Sigmoid colon (tissue), 7 donors: ENCODE data around the gene MAP3K12. TPM values are rescaled to one million over a fixed set of nuclear protein-coding genes. Genes with fewer than 3 reads are reported as not detected.

Experiments
- DNase-seq: peaks from one replicate; pipeline ENCODE4 v3.0.0-alpha.2; 2019
- H3K27ac ChIP-seq, 4 donors: fragments of 200-600 bp; sonication (generic); one replicate each; pipeline ENCODE4 v1.5.1; 2016 to 2019; ENCODE audit warnings: mild to moderate bottlenecking in 1 of 4
- H3K27me3 ChIP-seq, 3 donors: fragments of 200-600 bp; sonication (generic); one replicate each; pipeline ENCODE4 v1.5.1; 2019; ENCODE audit warnings: mild to moderate bottlenecking in 1 of 3
- H3K36me3 ChIP-seq, 4 donors: fragments of 200-600 bp; sonication (generic); one replicate each; pipeline ENCODE4 v1.5.1; 2016 to 2019
- H3K4me1 ChIP-seq, 4 donors: fragments of 200-600 bp; sonication (generic); one replicate each; pipeline ENCODE4 v1.5.1; 2017 to 2019
- H3K4me3 ChIP-seq, 4 donors: fragments of 200-600 bp; sonication (generic); one replicate each; pipeline ENCODE4 v1.5.1; 2017 to 2019; ENCODE audit warnings: mild to moderate bottlenecking in 2 of 4, moderate library complexity in 1 of 4
- H3K9me3 ChIP-seq, 4 donors: fragments of 200-600 bp in 3 of 4; sonication (generic) in 3 of 4; one replicate each; pipeline versions ENCODE4 v1.5.1 to v1.6.1; 2013 to 2019
- CTCF ChIP-seq, 4 experiments: fragments of 450-650 bp in 3 of 4; fragments of 200-600 bp in 1 of 4; IDR thresholded peaks; one replicate each; pipeline ENCODE4 v1.5.1; 2016 to 2019; ENCODE audit warnings: antibody characterized with exemption in 4 of 4, mild to moderate bottlenecking in 3 of 4, moderate library complexity in 2 of 4
- EP300 ChIP-seq, 4 donors: sonication (generic); formaldehyde crosslinking; IDR thresholded peaks; one replicate each; pipeline ENCODE4 v1.6.1; 2017; ENCODE audit warnings: antibody characterized with exemption in 4 of 4
- POLR2A ChIP-seq, 2 donors: fragments of 450-650 bp; IDR thresholded peaks; one replicate each; pipeline ENCODE4 v1.6.1; 2016; ENCODE audit warnings: antibody characterized with exemption in 2 of 2, mild to moderate bottlenecking in 2 of 2, moderate library complexity in 2 of 2
- POLR2AphosphoS5 ChIP-seq, 4 donors: sonication (generic); formaldehyde crosslinking; IDR thresholded peaks; one replicate each; pipeline ENCODE4 v1.6.1; 2017; ENCODE audit warnings: antibody characterized with exemption in 4 of 4
- WGBS, 2 donors: extraction: QIAGEN DNeasy Blood & Tissue Kit; methylation state at CpG; one replicate each; pipeline ENCODE4 v1.1.7; 2013; 5-methylcytosine and 5-hydroxymethylcytosine counted together
- intact Hi-C: fragments of 100-400 bp; cut with DNase I; formaldehyde crosslinking; loops from one replicate; pipeline ENCODE4 v1.15.1; 2023
- polyA plus RNA-seq, 3 donors: library from polyadenylated mRNA; stranded (reverse); fragments of 200-250 nt; gene quantifications; one replicate each; pipeline ENCODE4 v1.2.3, GENCODE V29; 2013
- total RNA-seq, 4 donors: library from RNA; depleted of rRNA; stranded (reverse); fragments of >200 nt; gene quantifications; one replicate each; pipeline ENCODE4 v1.1.0, GENCODE V29; 2016
- donor health status: healthy with polysubstance abuse.
- donor health status: Bipolar disorder and iron deficiency.
- donor health status: healthy.

MAP3K12 gene
- total and polyA plus RNA-seq, 7 donors = 1.6 to 27.4 (median 18.5) TPM

- H3K27ac ChIP-seq = no peak overlapping the region
Observed at GRCh38 chr12:53467082-53467481, 32.2 kb downstream of the MAP3K12 start.

GRCh38 chr12:53466640-53467039, 32.6 kb downstream of the MAP3K12 start:
- no peak overlapping the region for H3K4me3 ChIP-seq
- intact Hi-C loops = no loop called here

More at GRCh38 chr12:53467082-53467481, 32.2 kb downstream of the MAP3K12 start:
- Histone ChIP-seq H3K4me1 (peaks cover 0 to 9% (median 3%) of the 10 kb centered on the region in 4 donors), H3K36me3 (peaks cover 83 to 100% (median 98%) of the 10 kb centered on the region in 4 donors), H3K4me3 (no peak overlapping the region), H3K27me3 (no peaks in the 10 kb centered on the region), H3K9me3 (no peaks in the 10 kb centered on the region)
- no peak for DNase-seq
- TF ChIP-seq EP300 (IDR thresholded peaks at IDR 0.05) = no peak
- no peak for TF ChIP-seq POLR2AphosphoS5 (IDR thresholded peaks at IDR 0.05)
- no peak for TF ChIP-seq CTCF (IDR thresholded peaks at IDR 0.05)
- no peak for TF ChIP-seq POLR2A (IDR thresholded peaks at IDR 0.05)
- intact Hi-C loops = no loop called here
- WGBS, 2 donors = 75 to 89% methylated on average over 5 of the region's 5 CpGs

GRCh38 chr12:53465679-53466078, 33.6 kb downstream of the MAP3K12 start:
- 66 to 73% methylated on average over 2 of the region's 2 CpGs for WGBS, 2 donors
- Histone ChIP-seq H3K27ac (peak overlapping the region in 1 of 4 donors; percentile 37), H3K4me3 (no peak overlapping the region), H3K36me3 (peaks cover 82 to 100% (median 99%) of the 10 kb centered on the region in 4 donors), H3K9me3 (no peaks in the 10 kb centered on the region), H3K27me3 (no peaks in the 10 kb centered on the region), H3K4me1 (peaks cover 0 to 12% (median 9%) of the 10 kb centered on the region in 4 donors)
- intact Hi-C loops = no loop called here
- TF ChIP-seq CTCF (IDR thresholded peaks at IDR 0.05) (no peak), POLR2AphosphoS5 (IDR thresholded peaks at IDR 0.05) (no peak), POLR2A (IDR thresholded peaks at IDR 0.05) (no peak), EP300 (IDR thresholded peaks at IDR 0.05) (no peak)
- no peak for DNase-seq

More at GRCh38 chr12:53466640-53467039, 32.6 kb downstream of the MAP3K12 start:
- no peak for DNase-seq
- Histone ChIP-seq H3K4me1 (peaks cover 0 to 8% (median 4%) of the 10 kb centered on the region in 4 donors), H3K27me3 (no peaks in the 10 kb centered on the region), H3K36me3 (peaks cover 79 to 100% (median 98%) of the 10 kb centered on the region in 4 donors), H3K27ac (no peak overlapping the region), H3K9me3 (no peaks in the 10 kb centered on the region)
- TF ChIP-seq POLR2A (IDR thresholded peaks at IDR 0.05) (no peak), POLR2AphosphoS5 (IDR thresholded peaks at IDR 0.05) (no peak), CTCF (IDR thresholded peaks at IDR 0.05) (no peak), EP300 (IDR thresholded peaks at IDR 0.05) (no peak)
- 69 to 83% methylated on average over 4 of the region's 4 CpGs for WGBS, 2 donors

GRCh38 chr12:53464685-53465418, 34.4 kb downstream of the MAP3K12 start:
- H3K4me1 ChIP-seq = peaks cover 0 to 15% (median 10%) of the 10 kb centered on the region in 4 donors
- intact Hi-C loops = no loop called here

More at GRCh38 chr12:53464685-53465418, 34.4 kb downstream of the MAP3K12 start:
- Histone ChIP-seq H3K27ac (peak overlapping the region in 1 of 4 donors; percentile 37), H3K9me3 (no peaks in the 10 kb centered on the region), H3K36me3 (peaks cover 87 to 100% (median 99%) of the 10 kb centered on the region in 4 donors), H3K27me3 (no peaks in the 10 kb centered on the region), H3K4me3 (no peak overlapping the region)
- 95 to 96% methylated on average over 11 of the region's 11 CpGs for WGBS, 2 donors
- TF ChIP-seq CTCF (IDR thresholded peaks at IDR 0.05) (no peak), EP300 (IDR thresholded peaks at IDR 0.05) (no peak), POLR2A (IDR thresholded peaks at IDR 0.05) (no peak), POLR2AphosphoS5 (IDR thresholded peaks at IDR 0.05) (no peak)
- no peak for DNase-seq
